GM21447 (cell line): Measurements from ENCODE around the gene ZNF680.
"Not testable (repeated sequence)": the region's sequence is repeated elsewhere in the genome, so short reads cannot be mapped to it uniquely, and the experiment has no call there.

Experiments
- ATAC-seq: cut with Tn5 transposase; IDR thresholded peaks from one replicate; pipeline ENCODE4 v1.9.1; 2021; ENCODE audit not compliant: unreplicated experiment

Gene ZNF680

GRCh38 chr7:64557601-64558322 lies 5.1 kb downstream of the ZNF680 start:
- no peak for ATAC-seq

GRCh38 chr7:64555046-64555445 lies 7.8 kb downstream of the ZNF680 start:
- ATAC-seq = no peak

DNA sequence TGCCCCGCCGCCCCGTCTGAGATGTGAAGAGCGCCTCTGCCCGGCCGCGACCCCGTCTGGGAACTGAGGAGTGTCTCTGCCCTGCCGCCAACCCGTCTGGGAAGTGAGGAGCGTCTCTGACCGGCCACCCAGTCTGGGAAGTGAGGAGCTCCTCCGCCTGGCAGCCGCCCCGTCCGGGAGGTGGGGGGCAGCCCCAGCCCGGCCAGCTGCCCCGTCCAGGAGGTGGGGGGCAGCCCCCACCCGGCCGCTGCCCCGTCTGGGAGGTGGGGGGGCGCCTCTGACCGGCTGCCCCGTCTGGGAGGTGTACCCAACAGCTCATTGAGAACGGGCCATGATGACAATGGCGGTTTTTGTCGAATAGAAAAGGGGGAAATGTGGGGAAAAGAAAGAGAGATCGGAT lies 8.7 kb downstream of the ZNF680 start:
- not testable (repeated sequence) for ATAC-seq

DNA sequence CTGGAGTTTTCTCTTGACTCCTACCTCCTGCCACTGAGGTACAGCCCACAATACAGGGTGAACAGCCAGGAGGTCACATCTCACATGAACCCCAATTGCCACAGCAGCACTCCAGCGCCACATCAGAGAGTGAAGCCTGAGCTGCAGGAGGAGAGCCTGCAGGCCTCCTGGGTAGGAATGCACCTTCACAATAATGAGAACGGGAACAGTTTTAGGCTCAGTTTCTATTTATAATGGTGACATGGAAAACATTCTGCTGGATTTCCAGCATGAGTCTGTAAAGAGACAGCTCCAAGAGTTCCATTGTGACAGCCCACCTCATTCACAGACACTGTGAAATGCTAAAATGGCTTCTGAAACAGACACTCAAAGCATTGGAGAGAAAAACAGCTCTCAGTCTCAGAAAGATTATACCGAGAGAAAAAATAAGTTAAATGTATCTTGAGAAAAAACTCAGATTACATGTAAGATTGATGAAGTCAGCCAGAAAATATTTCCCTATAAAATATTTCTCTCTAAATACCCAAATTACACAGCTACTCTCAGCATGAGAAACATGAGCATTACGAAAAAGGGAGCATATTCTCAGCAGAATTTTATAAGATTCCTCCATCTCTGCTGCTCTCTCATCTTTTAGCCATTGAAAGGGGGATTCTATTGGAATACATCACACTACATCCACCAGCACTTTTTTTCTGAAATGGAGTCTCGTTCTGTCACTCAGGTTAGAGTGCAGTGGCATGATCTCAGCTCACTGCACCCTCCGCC lies 11.3 kb downstream of the ZNF680 start:
- ATAC-seq = no peak

GRCh38 chr7:64544010-64544409 lies 18.9 kb downstream of the ZNF680 start:
- ATAC-seq = no peak

DNA sequence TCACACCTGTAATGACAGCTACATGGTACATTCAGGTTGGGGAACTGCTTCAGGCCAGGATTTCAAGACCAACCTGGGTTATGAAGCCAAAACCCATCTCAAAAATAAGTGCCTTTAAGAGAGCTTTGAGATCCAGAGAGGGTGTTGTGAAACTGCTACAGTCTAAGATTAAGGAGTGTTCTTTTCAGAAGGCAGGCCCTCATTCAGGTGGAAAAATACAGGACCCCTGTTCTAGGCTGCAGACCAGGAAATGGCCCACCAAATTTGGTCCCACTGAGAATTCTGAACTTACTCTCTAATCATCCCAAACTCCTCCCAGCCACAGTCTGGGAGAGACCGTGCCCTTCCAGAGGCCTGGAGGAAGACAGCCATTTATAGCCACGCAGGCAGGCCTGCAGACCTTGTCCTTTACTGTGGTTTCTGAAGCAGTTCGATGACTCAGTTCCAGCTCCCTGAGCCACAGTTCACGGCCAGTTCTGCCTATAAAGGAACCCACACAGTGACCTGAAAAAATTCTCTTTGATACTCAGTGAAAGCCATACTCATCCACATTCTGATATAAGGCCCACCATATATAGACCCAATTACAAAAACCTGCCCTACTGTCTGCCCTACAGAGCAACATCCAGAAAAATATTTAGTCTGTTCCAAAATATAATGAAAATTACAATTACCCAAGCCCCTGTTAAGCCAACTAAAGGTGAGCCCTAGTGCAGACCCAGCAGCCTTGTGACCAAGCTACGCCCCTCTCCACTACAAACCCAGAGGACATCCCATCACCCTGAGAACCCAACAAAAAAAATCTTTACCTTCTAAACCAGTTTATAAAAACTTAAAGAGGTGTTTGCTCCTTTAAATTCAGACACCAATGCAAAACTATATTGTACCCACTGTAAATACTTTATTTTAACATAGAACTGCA lies 21.2 kb downstream of the ZNF680 start:
- ATAC-seq = no peak

- no peak for ATAC-seq
These were observed 29.1 kb downstream of the ZNF680 start for GRCh38 chr7:64533756-64534155.

GRCh38 chr7:64528770-64529169 lies 34.1 kb downstream of the ZNF680 start:
- no peak for ATAC-seq

- no peak for ATAC-seq
These were observed 41.4 kb downstream of the ZNF680 start for GRCh38 chr7:64521409-64521984.

- ATAC-seq = no peak
These were observed 46.4 kb downstream of the ZNF680 start for GRCh38 chr7:64516451-64516850.

GRCh38 chr7:64515781-64516180 lies 47.1 kb downstream of the ZNF680 start:
- ATAC-seq = no peak

GRCh38 chr7:64515330-64515729 lies 47.5 kb downstream of the ZNF680 start:
- ATAC-seq = no peak

- ATAC-seq = no peak
These were observed 53.3 kb downstream of the ZNF680 start for GRCh38 chr7:64509583-64509982.

DNA sequence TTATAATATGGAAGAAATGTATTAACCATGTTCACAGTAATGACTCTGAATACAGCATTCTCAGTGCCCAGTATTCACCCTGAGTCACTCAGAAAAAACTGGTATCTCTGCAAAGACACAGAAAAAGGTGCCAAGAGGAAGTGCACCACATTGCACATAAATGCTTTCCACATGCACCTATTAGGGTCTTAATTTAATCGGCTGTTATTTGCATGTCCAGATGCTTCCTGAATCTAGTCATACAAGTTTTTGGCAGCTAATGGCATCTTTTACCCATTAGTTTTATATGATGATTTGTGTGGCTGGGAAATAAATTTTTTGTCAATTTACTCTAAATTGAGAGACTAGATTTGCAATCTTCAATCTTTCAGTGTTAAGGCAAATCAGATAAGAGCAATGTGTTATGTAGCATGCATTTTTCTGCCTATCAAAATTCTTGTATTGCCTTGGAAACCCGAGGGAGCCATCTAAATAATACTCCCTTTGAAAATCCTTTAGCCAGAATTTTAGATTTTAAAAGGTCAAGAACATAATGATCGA lies 58.2 kb downstream of the ZNF680 start:
- no peak for ATAC-seq

- ATAC-seq = no peak
These were observed 64.6 kb downstream of the ZNF680 start for GRCh38 chr7:64498270-64498669.

DNA sequence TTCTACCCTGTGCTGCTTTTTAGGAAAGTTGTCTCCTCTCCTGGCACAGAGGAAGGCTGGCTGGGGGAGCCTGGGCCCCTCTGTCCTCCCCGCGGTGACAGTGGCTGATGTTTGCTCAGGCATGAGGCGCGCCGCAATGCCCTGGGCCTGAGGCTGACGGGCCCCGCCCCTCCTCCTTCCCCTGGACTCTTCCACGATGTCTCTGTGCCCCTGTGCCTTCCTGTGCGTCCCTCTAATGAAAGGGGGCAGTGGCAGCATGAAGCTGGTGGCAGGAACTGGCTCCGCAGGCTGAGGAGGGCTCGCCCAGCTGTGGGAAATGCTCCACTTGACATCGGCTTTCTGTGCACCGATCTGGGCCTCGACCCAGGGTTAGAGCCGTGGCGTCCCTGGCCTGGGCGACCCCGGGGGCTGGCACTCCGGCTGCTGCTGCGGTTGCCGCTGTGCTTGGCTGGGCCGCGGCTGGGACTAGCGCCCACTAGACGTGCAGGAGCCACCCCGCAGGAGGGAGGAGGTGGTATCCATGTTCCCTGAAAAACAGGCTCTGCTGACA lies 67.9 kb downstream of the ZNF680 start:
- no peak for ATAC-seq

- ATAC-seq = no peak
These were observed 77.2 kb downstream of the ZNF680 start for GRCh38 chr7:64485623-64486022.
